Globus pallidus (tissue), 1 donor: ENCODE measurements around the gene GPR55.

Experiments used
- DNase-seq: peaks from one replicate; pipeline ENCODE4 v3.0.0-alpha.2; 2015; ENCODE audit warnings: low spot score

The GPR55 gene

GRCh38 chr2:230879891-230880290, 45.2 kb downstream of the GPR55 start:
- DNase-seq: no peak

DNA sequence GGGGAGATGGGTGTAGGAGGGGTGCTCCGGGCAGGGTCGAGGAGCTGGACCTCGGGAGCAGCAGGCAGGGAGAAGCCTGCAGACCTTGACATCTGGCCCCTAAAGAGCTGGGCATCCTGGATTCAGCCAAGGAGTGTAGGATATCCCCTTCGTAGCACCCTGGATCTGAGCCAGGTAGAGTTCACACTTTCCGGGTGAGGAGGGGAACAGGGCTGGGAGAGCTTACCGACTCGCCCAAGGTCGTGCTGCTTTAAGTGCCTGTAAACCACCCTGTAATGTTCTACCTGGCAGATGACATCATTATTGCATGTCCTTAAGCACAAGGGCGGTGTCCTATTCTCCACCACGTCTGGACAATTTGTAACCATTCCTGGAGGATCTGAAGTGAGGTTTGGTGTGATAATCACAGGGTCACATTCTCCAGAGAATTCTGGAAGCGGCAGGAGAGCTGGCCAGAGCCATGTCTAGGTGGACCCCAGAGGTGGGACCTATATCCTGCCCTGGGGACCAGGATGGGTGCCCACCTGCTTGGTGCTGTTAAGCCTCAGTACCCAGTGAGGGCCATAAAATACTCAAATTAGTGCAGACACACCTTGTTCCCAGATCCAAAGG, 45.7 kb downstream of the GPR55 start:
- DNase-seq: no peak

GRCh38 chr2:230878599-230879188, 46.3 kb downstream of the GPR55 start:
- no peak for DNase-seq

DNA sequence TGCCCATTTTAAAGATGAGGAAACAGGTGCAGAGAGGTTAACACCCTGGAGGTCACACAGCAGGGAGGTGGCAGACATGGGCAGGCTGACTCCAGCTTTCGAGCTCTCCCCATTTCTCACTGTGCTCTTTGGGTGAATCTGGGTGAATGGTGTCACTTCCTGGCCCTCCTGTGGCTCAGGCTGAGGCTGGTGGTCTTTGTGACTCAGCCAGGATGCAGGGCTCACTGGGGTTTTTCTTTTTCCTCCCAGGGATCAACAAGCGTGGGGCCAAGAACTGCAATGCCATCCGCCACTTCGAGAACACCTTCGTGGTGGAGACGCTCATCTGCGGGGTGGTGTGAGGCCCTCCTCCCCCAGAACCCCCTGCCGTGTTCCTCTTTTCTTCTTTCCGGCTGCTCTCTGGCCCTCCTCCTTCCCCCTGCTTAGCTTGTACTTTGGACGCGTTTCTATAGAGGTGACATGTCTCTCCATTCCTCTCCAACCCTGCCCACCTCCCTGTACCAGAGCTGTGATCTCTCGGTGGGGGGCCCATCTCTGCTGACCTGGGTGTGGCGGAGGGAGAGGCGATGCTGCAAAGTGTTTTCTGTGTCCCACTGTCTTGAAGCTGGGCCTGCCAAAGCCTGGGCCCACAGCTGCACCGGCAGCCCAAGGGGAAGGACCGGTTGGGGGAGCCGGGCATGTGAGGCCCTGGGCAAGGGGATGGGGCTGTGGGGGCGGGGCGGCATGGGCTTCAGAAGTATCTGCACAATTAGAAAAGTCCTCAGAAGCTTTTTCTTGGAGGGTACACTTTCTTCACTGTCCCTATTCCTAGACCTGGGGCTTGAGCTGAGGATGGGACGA, 47.1 kb downstream of the GPR55 start:
- DNase-seq: no peak

DNA sequence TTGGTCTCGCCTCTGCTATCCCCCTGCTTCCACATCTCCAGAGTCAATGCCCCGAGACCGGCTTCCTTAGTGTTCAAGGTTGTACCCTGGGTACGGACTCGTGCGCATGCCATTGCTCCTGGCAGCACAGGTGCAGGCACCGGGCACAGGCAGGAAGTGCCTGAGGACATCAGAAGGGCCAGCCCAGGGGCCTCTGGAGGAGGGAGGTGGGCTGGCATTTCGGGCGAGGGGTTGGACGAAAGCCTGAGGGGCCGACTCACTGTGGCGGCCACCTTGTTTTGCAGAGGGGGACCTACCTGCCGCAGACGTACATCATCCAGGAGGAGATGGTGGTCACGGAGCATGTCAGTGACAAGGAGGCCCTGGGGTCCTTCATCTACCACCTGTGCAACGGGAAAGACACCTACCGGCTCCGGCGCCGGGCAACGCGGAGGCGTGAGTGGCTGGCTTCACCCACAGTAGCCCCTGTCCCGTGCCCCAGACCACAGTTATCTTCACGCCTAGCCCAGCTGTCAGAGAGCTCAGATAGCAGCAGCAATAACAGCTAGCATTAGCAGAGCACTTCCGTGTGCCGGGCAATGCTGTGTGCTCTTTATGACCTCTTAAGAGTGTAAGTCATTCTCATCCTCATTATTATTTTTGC, 47.8 kb downstream of the GPR55 start:
- DNase-seq: no peak

- DNase-seq: no peak
These were observed 49.4 kb downstream of the GPR55 start for GRCh38 chr2:230875347-230876315.

- no peak for DNase-seq
These were observed 50.2 kb downstream of the GPR55 start for GRCh38 chr2:230874876-230875275.

- no peak for DNase-seq
These were observed 50.6 kb downstream of the GPR55 start for GRCh38 chr2:230874456-230874855.

DNA sequence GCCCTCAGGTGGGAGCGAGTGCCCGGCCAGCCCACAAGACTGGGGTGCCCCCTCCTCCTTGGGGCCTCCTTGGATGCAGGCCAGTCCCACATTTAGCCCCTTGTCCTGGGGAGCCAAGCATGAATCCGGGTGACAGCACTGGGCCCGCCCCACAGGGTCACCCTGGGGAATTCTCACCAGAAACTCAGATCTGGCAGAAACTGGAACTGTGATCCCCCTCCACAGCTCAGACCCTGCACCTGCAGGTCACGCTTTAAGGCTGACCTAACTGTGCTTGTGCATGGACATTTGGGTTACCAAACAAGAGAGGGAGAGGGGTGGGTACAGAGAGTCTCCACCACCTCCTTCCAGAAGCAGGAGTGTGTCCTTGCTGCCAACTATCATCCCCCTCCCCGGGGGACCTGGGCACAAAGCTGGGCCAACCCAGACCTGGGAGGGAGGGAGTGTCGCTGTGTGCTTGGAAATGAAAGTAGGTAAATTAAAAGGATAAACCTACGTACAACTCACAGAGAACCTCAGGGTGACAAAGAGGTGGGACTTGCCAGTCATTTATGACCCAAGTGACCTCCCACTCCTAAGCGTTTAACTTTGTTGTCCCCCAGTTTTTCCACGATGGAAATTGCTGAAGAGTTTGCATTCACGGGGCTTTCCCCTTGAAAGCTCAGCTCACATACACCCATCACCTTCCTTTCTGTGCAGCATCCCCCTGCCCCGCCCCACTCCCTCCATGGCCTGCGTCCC, 51.2 kb downstream of the GPR55 start:
- DNase-seq: no peak

- no peak for DNase-seq
These were observed 51.9 kb downstream of the GPR55 start for GRCh38 chr2:230872968-230873660.

- DNase-seq: no peak
These were observed 52.7 kb downstream of the GPR55 start for GRCh38 chr2:230872151-230872967.

DNA sequence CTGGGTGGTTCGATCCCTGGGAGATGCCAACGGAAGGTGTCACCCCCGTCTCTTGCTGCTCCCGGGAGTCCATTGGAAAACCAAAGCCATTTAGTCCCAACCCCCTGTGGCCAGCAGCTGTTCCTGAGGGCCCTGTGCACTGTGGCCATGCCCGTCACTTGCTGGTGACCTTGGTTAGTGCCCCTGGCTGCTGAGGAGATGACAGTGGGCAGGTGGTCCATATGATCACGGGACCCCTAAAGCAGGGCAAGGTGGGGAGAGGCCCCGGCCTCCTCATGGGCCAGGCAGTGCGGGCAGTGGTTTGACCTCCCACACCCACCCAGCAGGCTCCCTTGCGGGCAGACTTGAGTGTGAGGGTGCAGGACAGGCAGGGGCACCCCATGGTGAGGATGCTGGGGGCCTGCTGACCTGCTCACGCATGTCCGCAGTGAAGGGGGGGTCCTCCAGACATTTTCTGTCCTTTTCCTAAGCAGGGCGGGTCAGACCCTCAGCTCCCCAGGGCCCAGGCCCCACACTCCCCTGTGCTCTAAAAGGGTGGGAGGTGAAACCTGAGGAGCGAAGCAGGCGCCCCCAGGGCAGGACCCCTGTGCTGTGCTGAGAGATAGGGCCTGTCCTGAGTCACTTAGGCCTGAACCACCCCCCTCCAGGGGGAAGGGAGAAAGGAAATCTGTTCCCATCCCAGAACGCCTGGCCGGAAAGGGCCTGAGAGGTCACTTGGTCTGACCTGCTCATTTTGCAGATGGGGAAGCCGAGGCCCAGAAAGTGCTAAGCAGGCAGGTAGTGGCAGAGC, 53.5 kb downstream of the GPR55 start:
- no peak for DNase-seq

GRCh38 chr2:230870544-230871360, 54.3 kb downstream of the GPR55 start:
- no peak for DNase-seq

DNA sequence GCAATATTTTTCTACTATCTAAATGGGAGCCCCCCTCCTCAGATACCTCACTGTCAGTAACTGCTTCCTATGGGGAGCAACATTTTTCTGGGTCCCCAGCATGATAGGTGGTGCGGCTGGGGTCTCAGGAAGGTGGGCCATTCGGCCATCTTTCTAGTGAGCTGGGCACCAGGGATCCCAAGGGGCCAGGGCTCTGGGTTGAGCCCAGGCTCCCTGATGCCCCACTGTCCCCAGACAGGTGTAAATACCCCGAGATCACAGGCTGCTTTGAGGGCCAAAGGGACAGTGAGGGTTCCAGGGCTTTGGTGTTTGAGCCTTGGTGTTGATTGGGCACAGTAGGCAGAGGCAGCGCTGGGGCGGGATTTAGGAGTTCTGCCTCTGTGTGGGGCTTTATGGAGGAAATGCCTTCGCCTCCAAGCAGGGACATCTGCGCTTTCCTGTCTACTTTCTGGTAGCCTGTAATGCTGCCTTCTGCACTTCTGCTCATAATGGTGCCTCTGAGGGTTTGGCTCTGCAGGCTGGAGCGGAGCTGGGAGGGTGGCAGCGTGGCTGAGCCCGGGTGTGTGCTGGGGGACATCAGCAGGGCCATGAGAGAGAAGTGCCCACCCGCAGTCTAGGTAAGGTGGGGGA, 55.0 kb downstream of the GPR55 start:
- no peak for DNase-seq

- DNase-seq: no peak
These were observed 55.8 kb downstream of the GPR55 start for GRCh38 chr2:230868947-230869913.
